Activated CD8-positive, alpha-beta T cell treated with anti-CD3 and anti-CD28 coated beads for 36 hours (primary cell): ENCODE data around the gene SDHA. TPM values are rescaled to one million over a fixed set of nuclear protein-coding genes. Genes with fewer than 3 reads are reported as not detected.

Experiments
- ATAC-seq: fragments of 200-7000 bp; cut with Tn5 transposase; one replicate; pipeline ENCODE4 v1.10.0; 2021; ENCODE audit warnings: mild to moderate bottlenecking, moderate library complexity
- CTCF ChIA-PET: fragments of 350-600 bp; sonication (Branson Sonifier 250); formaldehyde crosslinking; loops from one replicate; lab custom pipeline; 2021; ENCODE audit warnings: antibody characterized with exemption; lab: Charles Lee
- POLR2A ChIA-PET: fragments of 350-600 bp; sonication (Branson Sonifier 250); formaldehyde crosslinking; loops from one replicate; lab custom pipeline; 2021; ENCODE audit warnings: antibody characterized with exemption; lab: Charles Lee
- DNase-seq: peaks from one replicate; pipeline ENCODE4 v3.0.0-alpha.2; 2020
- H3K27ac Mint-ChIP-seq: one replicate; pipeline ENCODE4 v1.8.0; 2021; ENCODE audit warnings: mild to moderate bottlenecking, mixed read lengths
- H3K27me3 Mint-ChIP-seq: one replicate; pipeline ENCODE4 v1.8.0; 2021; ENCODE audit warnings: mixed read lengths
- H3K36me3 Mint-ChIP-seq: one replicate; pipeline ENCODE4 v1.8.0; 2021; ENCODE audit warnings: low read depth, mixed read lengths
- H3K4me1 Mint-ChIP-seq: one replicate; pipeline ENCODE4 v1.8.0; 2021; ENCODE audit warnings: low read depth, mixed read lengths
- H3K4me3 Mint-ChIP-seq: one replicate; pipeline ENCODE4 v1.8.0; 2021; ENCODE audit warnings: mild to moderate bottlenecking, moderate library complexity, mixed read lengths
- H3K9me3 Mint-ChIP-seq: one replicate; pipeline ENCODE4 v1.8.0; 2021; ENCODE audit warnings: mixed read lengths
- intact Hi-C: fragments of 100-400 bp; cut with micrococcal nuclease; formaldehyde crosslinking; loops from one replicate; pipeline ENCODE4 v1.10.0; 2022
- total RNA-seq, 2 experiments: library from RNA; stranded (reverse); gene quantifications; one replicate each; pipeline ENCODE4 v1.2.3, GENCODE V29; 2021
- TF ChIP-seq, protein P1 (sequence below): fragments of 200-600 bp; IDR thresholded peaks from one replicate; pipeline ENCODE4 v1.8.0; 2022; ENCODE audit warnings: antibody characterized with exemption, mild to moderate bottlenecking

SDHA gene
- total RNA-seq, 2 experiments from 2014 or later: 141 to 149 TPM

DNA sequence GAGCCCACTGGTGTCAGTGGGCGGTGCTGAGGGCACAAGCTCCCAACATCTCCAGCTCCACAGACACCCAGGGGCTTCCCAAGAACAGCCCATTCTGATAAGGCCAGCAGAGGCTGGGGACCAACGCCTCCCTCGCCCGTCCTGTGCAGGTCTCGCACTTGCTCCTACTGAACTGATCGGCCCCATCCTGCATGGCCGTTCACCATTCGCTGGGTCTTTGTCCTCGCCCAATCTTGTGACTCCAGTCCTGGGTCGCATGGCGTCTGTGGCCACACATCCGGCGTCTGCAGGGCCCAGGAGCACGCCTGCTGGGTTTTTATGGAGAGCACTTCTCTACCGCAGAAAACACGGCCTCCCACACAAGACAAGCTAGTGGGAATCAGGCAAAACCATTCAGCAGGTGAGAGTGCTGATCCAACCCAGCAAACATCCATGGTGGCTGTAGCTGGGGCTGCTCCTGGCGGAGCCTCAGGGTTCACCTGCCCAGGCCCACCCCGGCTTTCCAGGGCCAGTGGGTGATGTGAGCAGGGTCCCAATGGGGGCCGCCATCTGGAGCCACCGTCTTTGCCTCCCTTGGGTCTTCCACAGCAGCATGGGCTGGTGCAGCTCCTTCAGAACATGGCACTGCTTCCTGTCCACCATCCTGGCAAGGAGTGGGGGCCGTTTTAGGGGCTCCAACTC lies 19.5 kb upstream of the SDHA start:
- Mint-ChIP-seq H3K4me3 (no peak overlapping the region), H3K4me1 (peaks cover 2% of the 10 kb centered on the region), H3K27ac (no peak overlapping the region), H3K36me3 (peaks cover 3% of the 10 kb centered on the region), H3K9me3 (no peaks in the 10 kb centered on the region), H3K27me3 (no peaks in the 10 kb centered on the region)
- TF ChIP-seq, protein P1, sequence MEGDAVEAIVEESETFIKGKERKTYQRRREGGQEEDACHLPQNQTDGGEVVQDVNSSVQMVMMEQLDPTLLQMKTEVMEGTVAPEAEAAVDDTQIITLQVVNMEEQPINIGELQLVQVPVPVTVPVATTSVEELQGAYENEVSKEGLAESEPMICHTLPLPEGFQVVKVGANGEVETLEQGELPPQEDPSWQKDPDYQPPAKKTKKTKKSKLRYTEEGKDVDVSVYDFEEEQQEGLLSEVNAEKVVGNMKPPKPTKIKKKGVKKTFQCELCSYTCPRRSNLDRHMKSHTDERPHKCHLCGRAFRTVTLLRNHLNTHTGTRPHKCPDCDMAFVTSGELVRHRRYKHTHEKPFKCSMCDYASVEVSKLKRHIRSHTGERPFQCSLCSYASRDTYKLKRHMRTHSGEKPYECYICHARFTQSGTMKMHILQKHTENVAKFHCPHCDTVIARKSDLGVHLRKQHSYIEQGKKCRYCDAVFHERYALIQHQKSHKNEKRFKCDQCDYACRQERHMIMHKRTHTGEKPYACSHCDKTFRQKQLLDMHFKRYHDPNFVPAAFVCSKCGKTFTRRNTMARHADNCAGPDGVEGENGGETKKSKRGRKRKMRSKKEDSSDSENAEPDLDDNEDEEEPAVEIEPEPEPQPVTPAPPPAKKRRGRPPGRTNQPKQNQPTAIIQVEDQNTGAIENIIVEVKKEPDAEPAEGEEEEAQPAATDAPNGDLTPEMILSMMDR: no peak
- ATAC-seq (no peak), DNase-seq (no peak)
- ChIA-PET CTCF (interaction anchor here (1.3 kb wide), 1 partner anchor 114 kb away, joined by 3 read pairs; no protein-coding TSS in a partner anchor), POLR2A (no interaction called here)
- intact Hi-C loops: no loop called here

DNA sequence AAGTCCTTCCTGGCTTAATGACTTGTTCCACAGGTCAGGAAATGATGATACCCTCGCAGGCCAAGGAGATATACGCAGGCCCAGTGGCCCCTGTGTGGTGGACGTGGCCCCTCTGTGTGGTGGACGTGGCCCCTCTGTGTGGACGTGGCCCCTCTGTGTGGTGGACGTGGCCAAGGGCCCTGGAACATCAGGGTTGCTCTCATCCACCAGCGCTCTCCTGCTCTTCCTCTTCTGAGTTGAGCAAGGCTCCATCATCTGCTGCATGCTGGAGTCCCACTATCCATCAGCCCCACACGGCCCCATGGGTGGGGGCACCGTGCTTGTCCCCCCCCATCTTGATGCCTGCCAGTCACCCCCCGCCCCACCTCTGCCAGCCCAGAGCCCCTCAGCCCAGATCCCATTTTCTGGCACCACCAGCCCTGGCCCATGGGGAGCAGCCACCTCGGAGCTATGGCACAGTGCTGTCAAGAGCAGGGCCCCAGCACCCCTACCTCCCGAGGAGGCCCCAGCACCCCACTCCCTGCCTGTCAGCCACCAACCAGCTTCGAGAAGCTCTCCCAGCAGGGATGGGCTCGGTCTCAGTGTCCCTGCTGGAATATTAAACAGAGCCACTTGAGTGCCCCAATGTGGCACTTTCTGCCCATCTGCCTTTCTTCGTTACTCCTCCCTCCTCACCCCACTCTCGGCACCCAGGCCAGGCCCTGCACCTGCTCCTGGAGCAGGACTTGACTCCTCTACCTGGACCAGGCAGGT lies 18.7 kb upstream of the SDHA start:
- TF ChIP-seq, protein P1: no peak
- DNase-seq (no peak), ATAC-seq (no peak)
- intact Hi-C loops: no loop called here
- Mint-ChIP-seq H3K27ac (no peak overlapping the region), H3K9me3 (no peaks in the 10 kb centered on the region), H3K27me3 (no peaks in the 10 kb centered on the region), H3K36me3 (peaks cover 3% of the 10 kb centered on the region), H3K4me1 (peaks cover 2% of the 10 kb centered on the region), H3K4me3 (no peak overlapping the region)
- POLR2A ChIA-PET: interaction anchor here (0.6 to 1.7 kb wide), 2 partner anchors 10 to 67 kb away, joined by 3 to 4 read pairs; no protein-coding TSS in a partner anchor
- CTCF ChIA-PET: interaction anchor here (1.3 to 4.8 kb wide), 2 partner anchors 9 to 113 kb away, joined by 3 to 21 read pairs; partner anchors contain the start of gene LRRC14B

GRCh38 chr5:199950-200645 lies 18.0 kb upstream of the SDHA start:
- intact Hi-C loops: no loop called here
- CTCF ChIA-PET: interaction anchor here (1.3 to 4.8 kb wide), 2 partner anchors 10 to 112 kb away, joined by 3 to 21 read pairs; partner anchors contain the start of gene LRRC14B
- Mint-ChIP-seq H3K4me3 (no peak overlapping the region), H3K27me3 (no peaks in the 10 kb centered on the region), H3K36me3 (peaks cover 7% of the 10 kb centered on the region), H3K4me1 (peaks cover 2% of the 10 kb centered on the region), H3K27ac (no peak overlapping the region), H3K9me3 (no peaks in the 10 kb centered on the region)
- ATAC-seq (no peak), DNase-seq (no peak)
- TF ChIP-seq, protein P1: no peak
- POLR2A ChIA-PET: interaction anchor here (1.7 kb wide), 1 partner anchor 9 kb away, joined by 4 read pairs; no protein-coding TSS in a partner anchor

GRCh38 chr5:200985-201384 lies 17.1 kb upstream of the SDHA start:
- Mint-ChIP-seq H3K27ac (no peak overlapping the region), H3K4me3 (no peak overlapping the region), H3K36me3 (peaks cover 8% of the 10 kb centered on the region), H3K4me1 (no peaks in the 10 kb centered on the region), H3K27me3 (no peaks in the 10 kb centered on the region), H3K9me3 (no peaks in the 10 kb centered on the region)
- ChIA-PET POLR2A (no interaction called here), CTCF (interaction anchor here (4.8 kb wide), 1 partner anchor 11 kb away, joined by 21 read pairs; the partner anchor contains the start of gene LRRC14B)
- intact Hi-C loops: no loop called here
- TF ChIP-seq, protein P1: no peak
- ATAC-seq (no peak), DNase-seq (no peak)
